Measurements from ENCODE around the gene CTNND2. TPM values are rescaled to one million over a fixed set of nuclear protein-coding genes. Genes with fewer than 3 reads are reported as not detected.

The CTNND2 gene
- total and polyA plus RNA-seq, 9 of the 15 experiments (the other 6 are each of a cell fraction or from before 2014, with no cell fraction given), result 0.03 to 0.35 TPM; not detected in 7

DNA sequence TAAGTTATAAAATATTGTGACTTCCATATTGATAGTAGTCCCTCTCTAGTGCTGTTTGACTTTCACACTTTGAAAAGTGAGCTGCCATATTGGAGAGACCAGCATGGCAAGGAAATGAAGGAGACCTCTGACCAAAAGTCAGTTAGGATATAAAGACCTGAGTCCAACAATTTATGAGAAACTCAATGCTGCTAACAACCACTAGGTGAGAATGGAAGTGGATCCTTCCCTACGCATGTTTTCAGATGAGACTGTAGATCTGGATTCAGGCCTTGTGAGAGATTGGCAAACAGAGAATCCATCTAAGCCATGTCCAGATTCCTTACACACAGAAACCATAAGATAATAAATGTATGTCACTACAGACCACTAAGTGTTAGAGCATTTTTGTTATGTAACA is 81.6 kb downstream of the CTNND2 start:
- FAIRE-seq, result no peak

DNA sequence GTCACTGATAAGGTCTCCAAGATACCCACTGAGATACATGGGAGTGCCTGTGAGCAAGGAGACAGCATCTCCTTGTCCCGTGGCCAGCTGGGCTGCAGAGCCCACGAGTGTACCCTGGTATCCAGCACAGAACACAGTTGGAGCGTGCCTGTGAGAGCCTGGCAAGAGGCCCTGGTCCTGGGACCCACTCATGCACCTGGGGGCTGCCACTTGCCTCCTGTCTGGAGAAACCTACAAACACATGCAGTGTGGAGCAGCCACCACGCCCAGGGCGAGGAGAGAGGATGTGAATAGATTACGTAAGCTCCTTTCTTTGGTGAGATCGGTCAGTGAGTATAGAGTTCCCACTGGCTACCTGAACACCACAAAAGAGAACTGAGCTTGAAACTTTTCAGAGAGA is 88.3 kb downstream of the CTNND2 start:
- BruUV-seq (replicated peaks), result no TSS peak

More for the DNA sequence above, 81.6 kb downstream of the CTNND2 start:
- BruUV-seq (replicated peaks), result no TSS peak
- Histone ChIP-seq H3K27ac (ENCODE audit: extremely low read depth, low read depth, low read length) (no peak overlapping the region), H3K4me2 (ENCODE audit: insufficient read depth, low read length) (no peak overlapping the region), H3K36me3 (ENCODE audit: control insufficient read depth, insufficient read depth, low read length) (no peaks in the 10 kb centered on the region), H3K79me2 (ENCODE audit: control insufficient read depth, insufficient read depth, low read length) (no peaks in the 10 kb centered on the region), H3K9me3 (replicated peaks; ENCODE audit: control insufficient read depth, insufficient read depth, low read depth, low read length) (no peaks in the 10 kb centered on the region; the same call in none of the 2 replicates), H4K20me1 (replicated peaks; ENCODE audit: control insufficient read depth, insufficient read depth, low read length) (no peaks in the 10 kb centered on the region), H3K27me3 (ENCODE audit: control insufficient read depth in 2 of 2, insufficient read depth in 2 of 2, low read length in 2 of 2) (no peaks in the 10 kb centered on the region), H3K9ac (ENCODE audit: insufficient read depth in 1 of 2, low read depth in 2 of 2, low read length in 2 of 2) (no peak overlapping the region), H3K4me1 (replicated peaks in 1 of 2; ENCODE audit: control insufficient read depth in 2 of 2, insufficient read depth in 2 of 2, low read length in 2 of 2) (no peaks in the 10 kb centered on the region), H3K9me1 (ENCODE audit: control insufficient read depth, insufficient read depth, low read length) (no peaks in the 10 kb centered on the region), H3K4me3 (no peak overlapping the region), H2AFZ (ENCODE audit: low read depth, low read length) (no peak overlapping the region)
- ATAC-seq (no peak), DNase-seq (ENCODE audit: extremely low read depth in 1 of 4, low spot score in 3 of 4) (no peak)
- WGBS (ENCODE audit: insufficient coverage, low coverage, missing lambda C conversion rate), result 5% methylated on average over 1 of the region's 1 CpG
- intact Hi-C loops (cut with micrococcal nuclease) (no loop called here), in situ Hi-C loops (cut with MboI) (no loop called here)
- ChIA-PET CTCF (ENCODE audit: low intra/inter-chr PET ratio) (no interaction called here), POLR2A (no interaction called here)
- TF ChIP-seq STAT5B (CRISPR knock-in tag; IDR thresholded peaks at IDR 0.05) (no peak), RBFOX2 (IDR thresholded peaks at IDR 0.05; ENCODE audit: low read depth, low read length) (no peak)

More for the DNA sequence above, 88.3 kb downstream of the CTNND2 start:
- in situ Hi-C loops (cut with MboI), result no loop called here
- Histone ChIP-seq H3K9ac (ENCODE audit: insufficient read depth in 1 of 2, low read depth in 2 of 2, low read length in 2 of 2) (no peak overlapping the region), H3K9me3 (replicated peaks; ENCODE audit: control insufficient read depth, insufficient read depth, low read depth, low read length) (peaks cover 1% of the 10 kb centered on the region; the same call in 1 of the 2 replicates), H3K9me1 (ENCODE audit: control insufficient read depth, insufficient read depth, low read length) (no peaks in the 10 kb centered on the region), H2AFZ (ENCODE audit: low read depth, low read length) (no peak overlapping the region), H3K4me1 (replicated peaks in 1 of 2; ENCODE audit: control insufficient read depth in 2 of 2, insufficient read depth in 2 of 2, low read length in 2 of 2) (no peaks in the 10 kb centered on the region), H3K79me2 (ENCODE audit: control insufficient read depth, insufficient read depth, low read length) (no peaks in the 10 kb centered on the region), H3K27ac (ENCODE audit: extremely low read depth, low read depth, low read length) (no peak overlapping the region), H4K20me1 (replicated peaks; ENCODE audit: control insufficient read depth, insufficient read depth, low read length) (no peaks in the 10 kb centered on the region), H3K4me3 (no peak overlapping the region), H3K4me2 (ENCODE audit: insufficient read depth, low read length) (no peak overlapping the region), H3K36me3 (ENCODE audit: control insufficient read depth, insufficient read depth, low read length) (no peaks in the 10 kb centered on the region), H3K27me3 (ENCODE audit: control insufficient read depth in 2 of 2, insufficient read depth in 2 of 2, low read length in 2 of 2) (no peaks in the 10 kb centered on the region)
- no peak for FAIRE-seq
- CTCF ChIA-PET (ENCODE audit: low intra/inter-chr PET ratio), result no interaction called here
- no peak for ATAC-seq
- DNase-seq (ENCODE audit: extremely low read depth in 1 of 4, low spot score in 3 of 4), result no peak
- WGBS (ENCODE audit: insufficient coverage, low coverage, missing lambda C conversion rate), result 2% methylated on average over 7 of the region's 7 CpGs
- POLR2A ChIA-PET, result no interaction called here
- intact Hi-C loops (cut with micrococcal nuclease), result no loop called here
- TF ChIP-seq KLF6 (CRISPR knock-in tag; IDR thresholded peaks at IDR 0.05; ENCODE audit: borderline replicate concordance) (no peak), ZFPM2 (CRISPR knock-in tag; IDR thresholded peaks at IDR 0.05) (no peak), SRSF7 (optimal IDR thresholded peaks at IDR 0.05; ENCODE audit: low read depth, low read length) (no peak), ZNF124 (CRISPR knock-in tag; IDR thresholded peaks at IDR 0.05) (no peak), DNMT1 (IDR thresholded peaks at IDR 0.05) (no peak), GTF2A2 (tag; IDR thresholded peaks at IDR 0.05) (no peak), SLC30A9 (CRISPR knock-in tag; IDR thresholded peaks at IDR 0.05) (no peak), HMG20A (CRISPR knock-in tag; conservative IDR thresholded peaks at IDR 0.05) (no peak)
- TF ChIP-seq, protein P1, sequence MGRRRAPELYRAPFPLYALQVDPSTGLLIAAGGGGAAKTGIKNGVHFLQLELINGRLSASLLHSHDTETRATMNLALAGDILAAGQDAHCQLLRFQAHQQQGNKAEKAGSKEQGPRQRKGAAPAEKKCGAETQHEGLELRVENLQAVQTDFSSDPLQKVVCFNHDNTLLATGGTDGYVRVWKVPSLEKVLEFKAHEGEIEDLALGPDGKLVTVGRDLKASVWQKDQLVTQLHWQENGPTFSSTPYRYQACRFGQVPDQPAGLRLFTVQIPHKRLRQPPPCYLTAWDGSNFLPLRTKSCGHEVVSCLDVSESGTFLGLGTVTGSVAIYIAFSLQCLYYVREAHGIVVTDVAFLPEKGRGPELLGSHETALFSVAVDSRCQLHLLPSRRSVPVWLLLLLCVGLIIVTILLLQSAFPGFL (CRISPR knock-in tag; IDR thresholded peaks at IDR 0.05), result no peak
- TF ChIP-seq, protein P2, sequence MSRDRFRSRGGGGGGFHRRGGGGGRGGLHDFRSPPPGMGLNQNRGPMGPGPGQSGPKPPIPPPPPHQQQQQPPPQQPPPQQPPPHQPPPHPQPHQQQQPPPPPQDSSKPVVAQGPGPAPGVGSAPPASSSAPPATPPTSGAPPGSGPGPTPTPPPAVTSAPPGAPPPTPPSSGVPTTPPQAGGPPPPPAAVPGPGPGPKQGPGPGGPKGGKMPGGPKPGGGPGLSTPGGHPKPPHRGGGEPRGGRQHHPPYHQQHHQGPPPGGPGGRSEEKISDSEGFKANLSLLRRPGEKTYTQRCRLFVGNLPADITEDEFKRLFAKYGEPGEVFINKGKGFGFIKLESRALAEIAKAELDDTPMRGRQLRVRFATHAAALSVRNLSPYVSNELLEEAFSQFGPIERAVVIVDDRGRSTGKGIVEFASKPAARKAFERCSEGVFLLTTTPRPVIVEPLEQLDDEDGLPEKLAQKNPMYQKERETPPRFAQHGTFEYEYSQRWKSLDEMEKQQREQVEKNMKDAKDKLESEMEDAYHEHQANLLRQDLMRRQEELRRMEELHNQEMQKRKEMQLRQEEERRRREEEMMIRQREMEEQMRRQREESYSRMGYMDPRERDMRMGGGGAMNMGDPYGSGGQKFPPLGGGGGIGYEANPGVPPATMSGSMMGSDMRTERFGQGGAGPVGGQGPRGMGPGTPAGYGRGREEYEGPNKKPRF (IDR thresholded peaks at IDR 0.05; ENCODE audit: low read depth, low read length), result no peak
- TF ChIP-seq, protein P3, sequence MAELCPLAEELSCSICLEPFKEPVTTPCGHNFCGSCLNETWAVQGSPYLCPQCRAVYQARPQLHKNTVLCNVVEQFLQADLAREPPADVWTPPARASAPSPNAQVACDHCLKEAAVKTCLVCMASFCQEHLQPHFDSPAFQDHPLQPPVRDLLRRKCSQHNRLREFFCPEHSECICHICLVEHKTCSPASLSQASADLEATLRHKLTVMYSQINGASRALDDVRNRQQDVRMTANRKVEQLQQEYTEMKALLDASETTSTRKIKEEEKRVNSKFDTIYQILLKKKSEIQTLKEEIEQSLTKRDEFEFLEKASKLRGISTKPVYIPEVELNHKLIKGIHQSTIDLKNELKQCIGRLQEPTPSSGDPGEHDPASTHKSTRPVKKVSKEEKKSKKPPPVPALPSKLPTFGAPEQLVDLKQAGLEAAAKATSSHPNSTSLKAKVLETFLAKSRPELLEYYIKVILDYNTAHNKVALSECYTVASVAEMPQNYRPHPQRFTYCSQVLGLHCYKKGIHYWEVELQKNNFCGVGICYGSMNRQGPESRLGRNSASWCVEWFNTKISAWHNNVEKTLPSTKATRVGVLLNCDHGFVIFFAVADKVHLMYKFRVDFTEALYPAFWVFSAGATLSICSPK (IDR thresholded peaks at IDR 0.05; ENCODE audit: borderline replicate concordance), result no peak

Measured in K562 (cell line).